HG03354 (cell line): ENCODE measurements around the gene SLC43A3.

Source experiments
- ATAC-seq: cut with Tn5 transposase; IDR thresholded peaks from one replicate; pipeline ENCODE4 v1.9.1; 2021; ENCODE audit warnings: mild to moderate bottlenecking; ENCODE audit not compliant: unreplicated experiment, poor library complexity, severe bottlenecking

The SLC43A3 gene

DNA sequence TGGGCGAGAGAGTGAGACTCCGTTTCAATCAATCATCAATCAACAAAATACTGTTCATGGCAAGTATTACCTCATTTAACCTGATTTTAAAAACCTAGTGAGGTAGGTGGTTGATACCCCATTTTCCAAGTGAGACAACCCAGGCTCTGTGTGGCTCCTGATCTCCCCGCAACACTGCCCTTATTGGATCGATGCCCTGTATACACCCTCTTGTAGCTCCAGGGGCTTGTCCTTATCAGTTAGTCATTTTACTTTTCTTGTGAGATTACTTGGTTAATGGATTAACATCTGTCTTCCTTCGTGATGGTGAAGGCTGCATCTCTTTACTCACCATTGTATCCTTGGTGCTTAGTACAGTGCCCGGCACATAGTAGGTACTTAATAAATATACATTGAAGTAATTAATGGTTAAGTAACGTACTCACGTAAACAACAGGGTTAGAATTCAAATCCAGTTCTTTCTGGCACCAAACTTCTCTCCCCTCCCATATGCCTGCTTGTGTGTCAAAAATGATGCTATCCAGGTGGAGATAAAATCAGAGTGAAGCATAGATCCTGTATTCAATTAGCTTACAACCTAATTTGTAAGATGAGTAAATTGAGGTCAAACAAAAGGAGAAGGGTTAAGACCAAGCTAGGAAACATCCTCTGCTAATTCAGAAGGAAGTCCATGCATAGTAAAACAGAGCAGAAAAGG lies 34.7 kb downstream of the SLC43A3 start:
- no peak for ATAC-seq

- ATAC-seq, result no peak
Observed at GRCh38 chr11:57391539-57391938, 35.4 kb downstream of the SLC43A3 start.

DNA sequence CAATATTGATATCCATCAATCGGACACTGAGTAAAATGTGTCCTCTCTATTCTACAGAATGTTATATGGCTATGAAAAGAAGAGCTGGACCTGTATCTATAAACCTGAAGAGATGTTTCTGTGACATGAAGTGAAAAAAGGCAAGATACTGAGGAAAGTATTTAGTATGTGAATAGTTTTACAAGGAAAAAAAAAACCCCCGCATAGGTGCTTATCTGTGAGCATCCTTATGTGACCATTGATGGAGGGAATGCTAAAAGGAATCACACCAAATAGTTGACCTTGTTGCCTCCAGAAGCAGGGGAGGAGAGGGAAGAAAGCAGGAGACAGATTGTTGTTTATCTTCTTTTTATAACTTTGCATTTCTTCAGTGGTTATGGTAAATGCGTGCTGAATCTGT lies 35.8 kb downstream of the SLC43A3 start:
- no peak for ATAC-seq

- no peak for ATAC-seq
Observed at GRCh38 chr11:57390535-57390934, 36.4 kb downstream of the SLC43A3 start, which contains the start of gene PRG2. TSS of gene PRG2 (minus strand) at chr11:57390650. CDS start at chr11:57389944, 706 bp downstream.

DNA sequence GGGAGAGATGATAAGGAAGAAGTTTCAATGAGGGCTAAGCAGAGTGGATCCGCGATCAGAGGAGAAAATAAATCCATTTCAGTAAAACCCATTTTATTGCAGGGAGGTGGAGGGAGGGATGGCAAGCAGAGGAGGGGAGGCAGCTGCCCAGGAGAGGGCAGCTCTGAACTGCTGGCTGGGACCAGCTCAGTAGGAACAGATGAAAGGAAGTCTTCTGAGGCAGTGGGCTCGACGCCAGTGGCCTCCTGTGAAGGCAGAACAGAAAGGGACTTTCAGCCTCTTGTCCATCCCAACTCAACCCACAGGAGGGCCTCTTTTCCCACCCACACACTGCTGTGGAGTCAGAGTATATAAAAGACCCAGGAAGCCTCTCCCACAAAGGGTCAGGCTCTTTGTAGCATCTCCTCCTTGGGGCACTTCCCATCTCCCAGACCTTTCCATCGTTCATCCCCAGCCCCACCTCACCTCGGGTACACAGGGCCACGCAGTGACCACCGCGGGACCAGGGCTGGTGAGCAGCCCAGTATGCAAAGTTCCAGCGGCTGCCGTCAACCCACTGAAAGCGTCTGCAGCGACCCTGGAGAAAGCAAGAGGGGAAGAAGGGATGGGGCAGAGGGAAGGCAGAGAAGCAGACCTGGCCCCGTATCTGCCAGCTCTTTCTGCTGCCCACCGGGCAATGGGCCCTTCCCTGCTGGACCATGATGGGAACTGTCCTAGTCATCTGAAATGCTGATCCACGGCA lies 39.5 kb downstream of the SLC43A3 start:
- no peak for ATAC-seq

DNA sequence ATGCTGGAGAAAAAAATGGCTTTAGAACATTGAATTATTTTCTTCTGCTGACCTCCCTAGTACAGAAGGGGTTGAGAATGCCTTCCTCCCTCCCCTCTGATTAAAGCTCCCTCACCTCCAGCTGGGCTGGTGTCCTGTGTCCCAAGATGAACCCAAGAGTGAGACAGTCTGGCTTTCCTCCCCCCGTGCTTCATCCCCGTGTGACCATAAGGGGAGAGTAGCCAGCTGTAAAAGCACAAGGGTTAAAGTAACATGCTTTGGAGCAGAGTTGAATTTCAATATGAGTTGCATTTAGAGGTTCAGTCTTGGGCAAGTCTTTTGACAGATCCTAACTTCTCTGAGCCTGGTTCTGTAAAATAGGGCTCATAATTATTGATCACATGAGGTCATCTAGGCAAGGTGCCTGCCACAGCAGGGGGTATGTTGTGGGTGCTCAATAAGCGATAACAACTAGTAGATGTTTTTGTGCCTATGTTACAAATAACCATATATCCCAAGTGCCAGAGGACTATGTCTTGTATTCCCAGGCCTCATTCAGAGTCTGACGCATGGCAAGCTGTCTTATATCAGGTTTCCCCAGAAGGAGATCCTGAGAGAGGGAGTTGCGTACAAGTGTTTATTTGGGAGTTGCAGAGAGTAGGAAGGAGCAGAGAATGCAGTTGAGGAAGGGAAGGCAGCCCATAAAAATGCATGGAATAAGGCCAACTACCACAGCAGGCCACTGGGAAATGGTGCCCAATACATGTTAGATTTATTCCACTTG lies 40.6 kb downstream of the SLC43A3 start:
- no peak for ATAC-seq

GRCh38 chr11:57380975-57381374 lies 45.9 kb downstream of the SLC43A3 start, which contains the start of gene PRG3:
TSS of gene PRG3 (minus strand) at chr11:57381150. CDS start at chr11:57380708, 442 bp downstream.
- ATAC-seq, result no peak

DNA sequence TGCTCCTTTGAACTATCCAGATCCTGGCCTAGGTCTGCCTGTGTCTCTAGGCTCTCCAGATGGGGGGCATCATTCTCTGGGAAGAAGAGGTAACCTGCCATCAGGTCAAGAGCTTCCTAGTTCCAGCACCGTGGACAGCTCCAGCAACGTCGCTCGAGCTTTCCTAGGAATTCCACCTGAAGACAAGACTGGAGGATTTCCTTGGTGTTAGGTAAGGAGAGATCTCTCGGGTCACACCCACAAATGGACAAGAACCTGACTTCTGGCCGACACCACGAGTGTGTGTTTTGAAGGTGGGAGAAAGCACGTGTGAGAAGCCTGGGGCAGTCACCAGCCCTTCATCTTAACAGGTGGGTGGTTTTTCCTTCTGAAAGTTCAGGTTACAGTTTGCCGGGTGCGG lies 47.2 kb downstream of the SLC43A3 start:
- no peak for ATAC-seq

- no peak for ATAC-seq
Observed at GRCh38 chr11:57378186-57378585, 48.7 kb downstream of the SLC43A3 start.

DNA sequence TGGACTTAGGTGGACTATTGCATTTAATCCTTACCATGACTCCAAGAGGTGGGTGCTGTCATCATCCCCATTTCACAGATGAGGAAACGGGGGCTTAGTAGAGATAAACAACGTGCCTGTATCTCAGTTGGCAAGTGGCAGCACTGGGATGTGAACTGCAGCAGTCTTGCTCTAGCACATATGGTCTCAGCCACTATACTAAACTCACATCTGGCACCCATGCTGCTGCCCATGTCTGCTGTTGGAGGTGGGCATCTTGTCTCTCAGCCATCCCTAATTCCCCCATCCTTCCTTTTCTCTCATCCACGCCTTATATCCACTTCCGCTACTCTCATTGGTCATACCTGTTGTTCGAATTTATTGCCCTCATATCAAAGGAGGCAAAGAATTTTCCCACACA lies 49.8 kb downstream of the SLC43A3 start:
- no peak for ATAC-seq

- no peak for ATAC-seq
Observed at GRCh38 chr11:57376095-57377090, 50.5 kb downstream of the SLC43A3 start.

- ATAC-seq, result no peak
Observed at GRCh38 chr11:57375490-57375889, 51.4 kb downstream of the SLC43A3 start.

GRCh38 chr11:57374966-57375365 lies 52.0 kb downstream of the SLC43A3 start:
- no peak for ATAC-seq

GRCh38 chr11:57373146-57373545 lies 53.8 kb downstream of the SLC43A3 start:
- ATAC-seq, result no peak

DNA sequence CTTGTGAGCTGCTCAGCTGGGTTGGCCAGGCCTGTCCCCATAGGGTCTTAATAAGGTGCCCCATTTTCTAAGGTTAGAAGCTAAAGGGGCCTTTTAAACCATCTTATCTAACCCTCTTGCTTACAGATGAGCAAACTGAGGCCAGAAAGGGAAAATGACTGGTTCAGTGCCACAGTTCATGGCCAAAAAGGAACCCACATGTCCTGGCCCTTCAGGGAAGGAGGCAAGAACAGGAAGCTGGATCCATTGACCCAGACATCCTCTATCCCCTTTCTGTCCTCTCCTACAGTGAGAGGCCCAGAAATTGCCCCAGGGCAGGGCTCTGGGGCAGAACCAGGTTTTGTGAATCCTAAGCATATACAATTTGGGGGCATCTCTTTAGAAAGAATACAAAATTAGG lies 56.0 kb downstream of the SLC43A3 start:
- ATAC-seq, result no peak

DNA sequence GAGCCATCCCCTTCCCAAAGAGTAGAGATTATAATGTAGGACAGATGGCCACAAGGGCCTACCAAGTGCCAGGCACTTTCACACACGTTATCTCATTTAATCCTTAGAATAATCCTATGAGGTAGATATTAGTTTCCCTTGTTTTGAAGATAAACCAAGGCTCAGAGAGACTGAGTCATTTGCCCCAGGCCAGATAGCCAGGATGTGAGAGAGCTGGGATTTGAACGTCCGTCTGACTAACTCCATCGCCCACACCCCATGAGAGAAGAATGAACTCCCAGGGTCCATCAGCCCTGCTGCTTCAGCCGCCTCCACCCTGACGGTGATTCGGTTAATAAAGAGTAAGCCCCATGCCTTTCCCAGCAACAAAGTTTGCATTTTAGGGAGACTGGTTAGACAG lies 56.7 kb downstream of the SLC43A3 start:
- no peak for ATAC-seq

DNA sequence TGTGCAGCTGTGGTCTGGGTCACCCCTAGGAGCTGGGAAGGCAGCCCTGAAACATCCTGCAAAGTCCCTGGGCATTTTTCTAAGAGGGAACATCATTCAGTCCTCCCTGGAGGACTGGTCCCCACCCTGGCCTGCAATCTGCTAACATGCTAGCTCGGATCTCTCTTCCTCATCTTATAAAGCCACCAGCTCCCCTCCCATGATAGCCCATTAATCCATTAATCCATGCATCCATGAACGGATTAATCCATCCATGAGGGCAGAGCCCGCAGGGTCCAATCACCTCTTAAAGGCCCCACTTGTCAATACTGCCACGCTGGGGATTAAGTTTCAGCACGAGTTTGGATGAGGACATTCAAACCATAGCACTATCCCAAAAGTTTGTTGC lies 58.1 kb downstream of the SLC43A3 start:
- ATAC-seq, result no peak

- no peak for ATAC-seq
Observed at GRCh38 chr11:57368106-57368844, 58.6 kb downstream of the SLC43A3 start.
